PFSK-1 (cell line): ENCODE results near the gene PAF1.

ENCODE experiments used
- FOXP2 ChIP-seq: optimal IDR thresholded peaks from 2 replicates; pipeline ENCODE3; 2011; ENCODE audit warnings: borderline replicate concordance, control low read depth, inconsistent platforms; ENCODE audit not compliant: insufficient read depth; ENCODE audit errors: extremely low read length, extremely low read depth
- POLR2AphosphoS5 ChIP-seq: IDR thresholded peaks from 2 replicates; pipeline ENCODE4 v1.6.1; 2012; ENCODE audit warnings: low read depth, mild to moderate bottlenecking, control low read depth, low read length, moderate library complexity
- REST ChIP-seq, 2 experiments: IDR thresholded peaks; 2 replicates each; pipeline versions ENCODE4 v1.6.1 to v1.8.0; 2011 to 2012; ENCODE audit warnings: low read depth in 2 of 2, low read length in 2 of 2, control low read depth in 1 of 2, inconsistent platforms in 1 of 2, mild to moderate bottlenecking in 1 of 2, moderate library complexity in 1 of 2; ENCODE audit not compliant: insufficient read depth in 1 of 2
- SIN3A ChIP-seq: IDR thresholded peaks from 2 replicates; pipeline ENCODE4 v1.6.1; 2012; ENCODE audit warnings: mild to moderate bottlenecking, low read length, moderate library complexity, borderline replicate concordance; ENCODE audit not compliant: insufficient read depth
- TAF1 ChIP-seq: IDR thresholded peaks from 2 replicates; pipeline ENCODE4 v1.6.1; 2012; ENCODE audit warnings: low read length, control low read depth, borderline replicate concordance; ENCODE audit not compliant: insufficient read depth

The PAF1 gene

GRCh38 chr19:39407410-39407659, 16.4 kb upstream of the PAF1 start:
- TF ChIP-seq REST (IDR thresholded peaks at IDR 0.05; ENCODE audit: insufficient read depth in 1 of 2, low read depth in 2 of 2, low read length in 2 of 2) (no peak), TAF1 (no peak), FOXP2 (no peak), SIN3A (no peak), POLR2AphosphoS5 (no peak)

- TF ChIP-seq POLR2AphosphoS5 (peak; percentile 85), FOXP2 (peak; percentile 70), TAF1 (no peak)
These were observed 15.9 kb upstream of the PAF1 start, which contains the start of gene ZFP36 for GRCh38 chr19:39406656-39407409. ZFP36 (plus strand) TSS chr19:39406847; CDS start chr19:39406905, 58 bp downstream.

- TF ChIP-seq SIN3A = no peak
- no peak for TF ChIP-seq TAF1
- no peak for TF ChIP-seq POLR2AphosphoS5
- no peak for TF ChIP-seq FOXP2
- no peak for TF ChIP-seq REST (IDR thresholded peaks at IDR 0.05; ENCODE audit: insufficient read depth in 1 of 2, low read depth in 2 of 2, low read length in 2 of 2)
These were observed 15.2 kb upstream of the PAF1 start for GRCh38 chr19:39405958-39406655.

GRCh38 chr19:39405261-39405957, 14.5 kb upstream of the PAF1 start:
- TF ChIP-seq TAF1 (no peak), FOXP2 (no peak), SIN3A (no peak)

DNA sequence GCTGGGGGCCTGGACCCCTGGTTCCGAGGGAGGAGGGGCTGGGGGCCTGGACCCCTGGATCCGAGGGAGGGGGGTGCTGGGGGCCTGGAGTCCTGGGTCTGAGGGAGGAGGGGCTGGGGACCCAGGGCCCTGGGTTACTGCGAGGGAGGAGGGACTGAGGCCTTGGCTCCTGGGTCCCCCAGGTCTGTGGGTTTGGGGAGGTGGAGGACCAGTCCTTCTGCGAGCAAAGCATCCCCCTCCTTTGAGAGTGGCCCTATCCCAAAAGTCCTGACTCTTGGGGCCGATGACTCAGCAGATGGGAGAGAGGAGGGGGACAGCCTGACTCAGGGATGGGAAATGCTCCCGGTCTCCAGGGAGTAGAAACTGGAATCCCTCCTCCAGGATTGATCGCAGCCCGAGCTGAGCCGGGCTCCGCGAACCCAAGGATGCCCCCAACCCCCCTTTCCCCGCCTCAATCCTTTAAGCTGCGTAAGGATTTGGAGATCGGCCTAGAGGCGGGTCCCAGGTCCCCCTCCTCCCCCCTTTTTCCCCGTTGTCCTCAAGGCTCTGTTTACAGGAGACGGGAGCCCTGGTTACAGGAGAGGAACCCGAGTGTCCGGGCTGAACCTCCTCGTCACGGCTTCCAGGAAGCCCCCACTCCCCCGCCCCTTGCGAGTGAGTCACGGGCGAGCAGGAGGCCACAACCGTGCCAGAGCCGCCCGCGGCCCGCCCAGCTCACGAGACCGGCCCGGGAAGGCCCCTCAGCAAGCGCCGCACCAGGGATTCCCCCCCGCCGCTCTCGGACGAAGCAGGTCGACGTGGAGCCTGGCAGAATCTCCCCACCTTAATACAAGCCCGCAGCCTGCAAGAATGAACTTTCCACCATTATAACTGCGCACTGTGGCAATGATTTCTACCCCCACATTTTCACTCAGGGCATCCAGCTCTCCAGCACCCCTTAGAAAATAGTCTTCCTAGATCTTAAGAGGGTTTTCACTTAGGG, 12.7 kb upstream of the PAF1 start:
- TF ChIP-seq TAF1 (no peak), FOXP2 (peak; percentile 87), SIN3A (no peak)

GRCh38 chr19:39402346-39403300, 11.7 kb upstream of the PAF1 start:
- TF ChIP-seq REST (IDR thresholded peaks at IDR 0.05; ENCODE audit: insufficient read depth in 1 of 2, low read depth in 2 of 2, low read length in 2 of 2) = 0 out of 4 replicates have a peak, but pooled peaks have one; percentile 32 to 50
- TF ChIP-seq FOXP2 = peak; percentile 89
- TF ChIP-seq SIN3A = peak; percentile 67; the same call in 1 of the 2 replicates
- no peak for TF ChIP-seq TAF1
- peak; percentile 32; the same call in 1 of the 2 replicates for TF ChIP-seq POLR2AphosphoS5
